ENCODE measurements around the gene HABP2.

DNA sequence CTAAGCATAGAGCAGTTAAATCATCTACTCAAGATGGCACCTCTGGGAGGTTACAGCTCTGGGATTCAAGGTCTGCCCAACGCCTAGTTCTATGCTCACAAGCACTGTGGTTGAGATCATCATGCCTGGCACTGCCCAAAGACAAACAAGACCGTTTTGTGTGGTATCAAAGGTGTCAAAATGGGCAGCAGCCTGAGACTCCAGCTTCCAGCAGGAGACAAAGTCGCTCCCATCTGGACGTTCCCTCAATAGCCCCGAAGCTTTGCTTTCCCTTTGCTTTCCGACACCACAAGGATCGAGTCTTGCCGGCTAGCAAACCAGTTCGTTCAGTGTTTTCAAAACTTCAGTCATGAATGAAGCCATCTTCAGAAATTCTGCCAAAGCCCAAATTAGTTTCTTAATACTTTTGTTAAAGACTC lies 5.1 kb downstream of the HABP2 start:
- TF ChIP-seq, protein P1, sequence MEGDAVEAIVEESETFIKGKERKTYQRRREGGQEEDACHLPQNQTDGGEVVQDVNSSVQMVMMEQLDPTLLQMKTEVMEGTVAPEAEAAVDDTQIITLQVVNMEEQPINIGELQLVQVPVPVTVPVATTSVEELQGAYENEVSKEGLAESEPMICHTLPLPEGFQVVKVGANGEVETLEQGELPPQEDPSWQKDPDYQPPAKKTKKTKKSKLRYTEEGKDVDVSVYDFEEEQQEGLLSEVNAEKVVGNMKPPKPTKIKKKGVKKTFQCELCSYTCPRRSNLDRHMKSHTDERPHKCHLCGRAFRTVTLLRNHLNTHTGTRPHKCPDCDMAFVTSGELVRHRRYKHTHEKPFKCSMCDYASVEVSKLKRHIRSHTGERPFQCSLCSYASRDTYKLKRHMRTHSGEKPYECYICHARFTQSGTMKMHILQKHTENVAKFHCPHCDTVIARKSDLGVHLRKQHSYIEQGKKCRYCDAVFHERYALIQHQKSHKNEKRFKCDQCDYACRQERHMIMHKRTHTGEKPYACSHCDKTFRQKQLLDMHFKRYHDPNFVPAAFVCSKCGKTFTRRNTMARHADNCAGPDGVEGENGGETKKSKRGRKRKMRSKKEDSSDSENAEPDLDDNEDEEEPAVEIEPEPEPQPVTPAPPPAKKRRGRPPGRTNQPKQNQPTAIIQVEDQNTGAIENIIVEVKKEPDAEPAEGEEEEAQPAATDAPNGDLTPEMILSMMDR (IDR thresholded peaks at IDR 0.05) = no peak
- TF ChIP-seq POLR2A (IDR thresholded peaks at IDR 0.05) = no peak

All from heart left ventricle (tissue), 13 donors.